HuH-7.5 (cell line): ENCODE data around the gene LILRA5.
"Not testable (repeated sequence)": the region's sequence is repeated elsewhere in the genome, so short reads cannot be mapped to it uniquely, and the experiment has no call there.

Source experiments
- DNase-seq: peaks from one replicate; pipeline ENCODE4 v3.0.0; 2011; ENCODE audit warnings: low spot score

Gene LILRA5

DNA sequence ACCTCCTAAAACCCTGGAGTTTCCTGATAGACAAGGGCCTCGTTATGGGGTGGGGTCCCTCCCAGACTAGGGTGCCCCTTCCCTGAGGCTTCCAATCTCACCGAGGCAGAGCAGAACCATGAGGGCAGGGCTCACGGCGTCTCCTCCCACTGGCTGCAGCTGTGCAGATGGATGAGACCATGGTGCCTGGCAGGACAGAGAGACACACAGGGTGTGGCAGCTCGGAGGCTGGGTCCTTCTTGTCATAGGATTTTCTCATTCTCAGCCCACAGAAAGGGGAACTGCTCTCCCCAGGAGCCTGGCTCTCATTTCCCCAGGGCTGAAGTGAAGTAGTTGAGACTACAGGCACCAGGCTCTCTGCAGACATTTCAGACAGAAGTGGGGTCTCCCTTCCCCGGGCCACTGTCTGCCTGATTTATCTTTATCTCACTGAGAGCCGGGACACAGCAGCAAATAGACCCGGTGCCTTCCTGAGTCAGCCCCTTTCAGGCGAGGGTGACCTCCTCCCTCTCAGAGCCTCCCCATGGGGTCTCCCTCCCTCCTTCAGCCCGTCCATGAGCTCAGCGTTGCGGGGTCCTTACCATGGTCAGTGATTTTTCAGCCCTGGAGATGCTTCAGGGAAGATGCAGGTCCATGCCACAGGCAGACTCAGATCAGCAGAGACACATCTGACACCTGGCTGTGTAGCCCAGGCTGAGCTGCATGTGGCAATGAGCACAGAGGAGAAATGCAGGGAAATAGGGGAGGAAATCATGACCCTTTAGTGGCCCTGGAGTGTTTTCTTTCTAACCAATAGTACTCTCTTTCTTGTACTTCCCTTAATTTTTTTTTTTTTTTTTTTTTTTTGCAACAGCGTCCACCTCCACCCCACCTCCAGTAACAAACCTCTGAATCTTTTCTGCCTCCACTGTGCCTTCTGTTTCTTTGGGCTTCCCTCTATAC lies at the start of gene LILRA5:
Gene LILRA5 (minus strand): TSS at position 731 of the 942 bp plus-strand sequence. CDS start 147 bp downstream, at position 584.
- no peak for DNase-seq

DNA sequence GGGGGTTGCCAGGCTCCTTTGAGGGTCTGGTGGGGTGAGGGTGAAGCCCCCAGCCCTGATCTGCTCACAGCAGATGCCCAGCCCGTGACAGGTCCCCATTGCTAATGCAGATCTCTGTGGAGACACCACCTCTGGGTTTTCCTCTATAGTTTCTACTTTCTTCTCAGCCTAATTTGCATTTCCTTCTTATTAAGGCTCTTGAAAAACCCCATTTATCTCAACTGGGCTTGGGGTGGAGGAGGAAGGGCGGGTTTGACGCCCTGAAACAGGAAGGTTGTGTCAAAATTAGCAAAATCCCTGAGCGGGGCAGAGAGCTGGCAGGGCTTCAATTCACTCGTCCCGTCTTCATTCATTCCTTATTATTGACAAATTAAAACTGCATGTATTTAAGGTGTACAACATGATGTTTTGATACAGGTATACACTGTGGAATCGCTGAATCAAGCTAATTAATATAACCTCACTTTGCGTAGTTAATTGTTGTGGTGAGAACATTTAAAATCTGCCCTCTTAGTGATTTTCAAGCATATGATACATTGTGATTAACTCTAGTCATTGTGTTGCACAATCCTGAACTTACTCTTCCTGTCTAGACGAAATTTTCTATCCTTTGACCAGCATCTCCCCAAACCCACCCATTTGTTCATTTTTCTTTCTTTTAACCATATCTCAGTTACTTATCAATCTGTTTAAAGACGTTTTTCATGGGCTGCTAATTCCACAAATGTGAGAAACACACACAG lies 48.9 kb upstream of the LILRA5 start:
- not testable (repeated sequence) for DNase-seq

DNA sequence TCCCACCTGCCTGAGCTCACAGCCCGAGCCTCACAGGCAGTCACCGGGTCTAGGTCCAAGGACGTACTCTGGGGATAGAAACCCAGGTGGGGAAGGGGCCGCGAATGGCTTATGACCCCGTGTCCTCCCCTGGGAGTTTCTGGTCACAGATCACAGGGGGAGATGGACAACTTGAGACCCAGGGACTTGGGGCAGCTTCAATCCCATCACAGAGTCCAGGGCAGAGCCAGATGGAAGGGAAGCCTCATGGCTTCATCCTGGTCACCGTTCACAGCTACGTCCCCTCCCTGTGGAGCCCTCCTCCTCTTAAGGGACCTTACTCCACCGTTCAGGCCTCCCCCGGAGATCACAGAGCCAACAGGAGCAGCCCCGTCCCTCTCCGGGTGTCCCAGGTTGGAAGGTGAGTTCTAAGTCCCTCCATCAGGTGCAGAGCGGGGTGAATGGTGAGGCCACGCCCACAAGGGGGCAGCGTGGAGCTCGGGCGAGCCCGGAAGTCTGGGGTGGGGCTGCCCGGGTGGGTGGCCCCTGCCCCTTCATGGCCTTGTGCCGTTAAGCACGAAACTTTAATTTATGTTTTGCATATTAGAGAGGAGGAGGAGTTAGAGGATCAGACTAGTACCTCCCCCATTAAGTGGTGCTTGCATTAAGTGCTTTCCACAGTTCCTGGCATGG lies 46.3 kb upstream of the LILRA5 start:
- not testable (repeated sequence) for DNase-seq

DNA sequence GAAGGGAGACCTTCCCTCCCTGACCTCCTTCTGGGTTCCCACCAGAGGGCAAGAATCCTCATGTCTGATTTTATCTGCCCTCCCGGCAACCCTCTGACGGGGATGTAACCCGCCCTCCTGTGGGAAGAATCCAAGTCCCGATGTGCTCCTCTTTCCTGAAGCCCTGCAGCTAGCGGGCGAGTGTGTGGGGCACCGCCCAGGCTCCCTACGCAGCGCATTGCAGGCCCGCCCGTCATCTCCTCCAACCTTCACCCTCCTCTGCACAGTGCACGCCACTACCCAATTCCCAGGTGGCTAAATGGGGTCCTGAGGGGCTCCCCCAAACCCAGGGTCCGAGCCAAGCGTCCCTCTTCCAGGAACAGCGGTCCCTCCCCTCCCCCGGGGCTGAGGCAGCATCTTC lies 44.4 kb upstream of the LILRA5 start:
- no peak for DNase-seq

DNA sequence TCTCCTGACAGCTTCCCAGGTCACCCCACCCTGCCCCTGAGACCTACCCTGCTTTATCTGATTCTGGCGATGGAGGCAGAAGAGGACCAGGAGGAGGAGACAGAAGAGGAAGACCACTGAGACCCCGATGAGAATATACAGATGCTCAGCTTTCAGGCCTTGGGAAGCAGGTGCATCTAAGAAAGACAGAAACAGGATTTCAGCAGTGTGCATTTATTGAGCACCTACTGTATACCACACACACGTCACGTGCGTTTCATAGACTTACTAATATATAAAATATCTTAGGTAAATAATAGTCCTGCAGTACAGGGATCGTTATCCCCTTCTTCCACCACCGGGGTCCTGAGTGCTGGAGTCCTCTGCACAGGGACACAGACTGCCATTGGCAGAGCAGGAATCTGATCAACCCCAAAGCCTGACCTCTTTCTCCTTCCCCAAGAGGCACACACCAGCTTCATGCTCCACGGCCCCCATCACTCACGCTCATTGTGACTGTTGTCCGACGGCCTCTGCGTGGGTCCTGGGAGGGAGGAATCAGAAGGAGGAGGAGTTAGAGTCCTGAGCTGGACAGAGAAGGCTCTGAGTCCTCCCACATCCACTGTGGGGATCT lies 43.6 kb upstream of the LILRA5 start:
- DNase-seq, result no peak

DNA sequence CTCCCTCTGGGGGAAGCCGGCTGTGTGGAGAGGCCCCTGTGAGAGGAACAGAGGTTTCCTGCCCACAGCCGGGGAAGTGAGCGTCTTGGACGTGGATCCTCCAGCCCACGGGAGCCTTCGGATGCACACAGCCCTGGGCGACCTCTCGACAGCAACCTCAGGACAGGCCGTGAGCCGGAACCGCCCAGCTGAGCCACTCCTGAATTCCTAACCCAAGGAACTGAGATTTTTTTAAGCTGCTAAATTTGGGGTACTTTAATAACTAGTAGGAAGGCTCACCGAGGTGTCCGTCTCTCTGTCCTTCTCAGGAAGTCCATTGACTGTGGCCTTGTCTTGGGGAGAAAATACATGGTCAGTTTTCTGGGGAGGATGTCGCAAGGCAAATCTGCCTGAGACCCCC lies 42.7 kb upstream of the LILRA5 start:
- no peak for DNase-seq

DNA sequence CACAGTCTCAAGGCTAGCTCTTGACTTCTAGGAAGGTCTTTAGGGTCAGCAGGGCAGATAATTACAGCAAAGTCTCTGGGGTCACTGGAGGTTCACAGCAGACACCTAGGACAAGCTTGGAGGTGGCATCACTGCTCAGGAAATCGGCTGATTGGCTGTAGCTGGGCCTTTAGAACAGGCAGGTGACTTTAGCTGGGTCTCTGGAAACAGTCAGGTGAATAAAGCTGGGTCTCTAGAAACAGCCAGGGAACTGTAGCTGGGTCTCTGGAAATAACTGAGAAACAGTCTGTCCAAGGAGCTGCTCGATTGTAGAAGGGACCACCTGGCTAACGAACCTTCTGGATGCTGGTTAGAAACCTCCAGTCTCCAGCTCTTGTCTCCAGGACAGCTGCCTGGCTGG lies 41.8 kb upstream of the LILRA5 start:
- DNase-seq, result no peak

DNA sequence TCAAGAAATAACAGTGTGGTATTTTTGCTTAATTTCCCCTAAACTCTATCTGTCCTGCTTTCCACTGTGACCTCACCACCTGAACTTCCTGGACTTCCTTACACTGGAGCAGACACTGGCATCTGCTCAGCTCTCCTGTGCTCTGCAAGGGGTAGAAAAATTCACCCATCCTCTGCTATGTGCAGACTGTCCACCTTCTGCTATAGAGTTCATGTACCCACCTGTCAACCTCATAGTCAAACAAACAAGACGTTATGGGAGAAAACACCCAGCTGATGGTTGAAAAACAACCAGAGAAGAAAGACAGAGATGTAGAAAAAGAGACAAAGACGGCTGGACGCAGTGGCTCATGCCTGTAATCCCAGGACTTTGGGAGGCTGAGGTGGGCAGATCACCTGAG lies 39.6 kb upstream of the LILRA5 start:
- no peak for DNase-seq

DNA sequence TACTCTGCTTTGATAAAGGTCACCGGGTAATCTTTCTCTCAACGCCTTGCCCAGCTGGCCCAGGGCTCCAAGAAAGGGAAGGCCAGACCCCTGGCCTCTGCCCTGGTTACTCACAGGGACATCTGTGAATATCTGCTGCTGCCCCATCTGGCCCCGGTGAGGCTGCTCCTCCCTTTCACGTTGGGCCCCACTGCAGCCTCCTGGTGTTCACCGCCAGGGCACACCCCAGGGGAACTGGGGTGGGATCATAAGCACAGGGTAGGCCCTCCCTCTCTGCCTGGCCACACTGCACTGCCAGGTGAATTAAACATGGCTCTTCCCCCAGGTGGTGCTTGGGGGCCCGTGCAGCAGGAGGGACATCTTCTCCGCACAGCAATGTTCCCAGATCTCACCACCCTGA lies 39.1 kb upstream of the LILRA5 start:
- DNase-seq, result no peak

DNA sequence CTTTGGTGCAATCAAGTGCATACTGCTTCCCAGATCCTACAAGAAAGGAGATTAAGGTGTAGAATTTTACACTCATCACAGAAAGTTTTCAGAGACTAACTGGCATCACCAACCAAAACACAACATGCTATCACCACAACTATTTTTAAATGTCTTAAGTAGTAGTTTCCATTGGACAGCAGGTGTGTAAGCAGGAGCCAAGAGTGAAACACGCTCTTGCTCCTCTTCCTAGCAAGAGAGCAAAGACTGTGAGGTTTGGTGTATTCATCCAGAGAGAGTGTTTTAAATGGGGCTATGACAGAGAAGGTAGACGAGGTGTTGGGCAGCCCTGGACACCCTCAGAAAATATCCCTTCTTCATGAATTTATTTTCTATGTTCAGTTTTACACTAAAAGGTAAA lies 38.5 kb upstream of the LILRA5 start:
- DNase-seq, result no peak

DNA sequence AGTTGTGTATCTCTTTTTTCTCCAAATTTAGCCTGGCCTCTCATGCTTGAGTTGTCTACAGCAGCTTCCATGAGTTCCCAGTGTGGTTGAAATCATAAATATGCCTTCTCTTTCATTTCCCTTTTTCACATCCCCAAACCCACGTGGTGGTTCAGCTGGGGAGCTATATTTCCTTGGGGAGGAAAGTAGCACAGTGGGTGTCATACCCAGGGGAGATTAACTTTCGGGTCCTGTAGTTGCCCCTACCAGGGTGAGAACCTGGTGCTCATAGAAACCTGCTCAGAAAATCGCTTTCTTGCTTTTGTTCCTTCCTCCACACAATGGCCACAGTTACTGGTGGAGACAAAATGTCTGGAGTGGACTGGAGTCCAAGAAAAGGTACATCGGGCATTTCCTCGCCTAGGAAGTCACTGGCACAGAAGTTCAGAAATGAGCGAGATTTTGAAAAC lies 33.0 kb upstream of the LILRA5 start:
- no peak for DNase-seq

DNA sequence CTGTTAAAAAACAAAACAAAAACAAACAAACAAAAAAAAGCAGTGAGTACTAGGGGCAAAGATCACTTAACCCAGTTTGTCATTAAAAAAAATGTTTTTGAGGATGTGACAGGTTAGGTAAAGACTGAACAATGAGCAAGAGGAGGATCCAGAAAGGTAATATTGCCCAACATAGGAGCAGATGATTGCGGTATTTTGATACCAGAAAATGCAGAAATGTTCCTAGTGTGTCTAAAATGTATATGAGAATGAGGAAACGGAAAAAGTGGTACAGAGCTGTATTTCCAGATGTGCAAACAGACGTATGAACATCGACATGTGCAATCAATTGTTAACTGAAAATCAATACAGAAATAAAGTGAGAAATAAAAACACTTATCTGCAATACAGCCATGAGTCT lies 30.9 kb upstream of the LILRA5 start:
- DNase-seq, result no peak

DNA sequence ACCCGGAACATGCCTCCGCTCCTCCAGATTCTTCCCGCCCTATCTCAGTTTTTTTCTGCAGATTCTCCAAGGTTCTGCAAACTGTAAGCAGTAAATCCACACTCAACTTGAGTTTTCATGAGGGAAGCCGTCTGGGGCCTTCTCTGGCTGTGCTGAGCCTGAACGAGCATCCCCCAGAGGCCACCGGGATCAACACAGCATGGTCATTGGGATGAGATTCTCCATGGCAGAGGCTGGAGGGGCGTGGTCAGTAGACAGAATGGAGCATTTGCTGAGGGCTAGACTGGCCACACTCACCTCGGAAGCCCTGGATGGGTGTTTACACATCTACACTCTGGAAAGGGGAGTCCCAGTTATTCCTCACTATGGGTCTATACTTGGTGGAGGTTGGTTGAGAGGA lies 28.3 kb upstream of the LILRA5 start:
- no peak for DNase-seq

DNA sequence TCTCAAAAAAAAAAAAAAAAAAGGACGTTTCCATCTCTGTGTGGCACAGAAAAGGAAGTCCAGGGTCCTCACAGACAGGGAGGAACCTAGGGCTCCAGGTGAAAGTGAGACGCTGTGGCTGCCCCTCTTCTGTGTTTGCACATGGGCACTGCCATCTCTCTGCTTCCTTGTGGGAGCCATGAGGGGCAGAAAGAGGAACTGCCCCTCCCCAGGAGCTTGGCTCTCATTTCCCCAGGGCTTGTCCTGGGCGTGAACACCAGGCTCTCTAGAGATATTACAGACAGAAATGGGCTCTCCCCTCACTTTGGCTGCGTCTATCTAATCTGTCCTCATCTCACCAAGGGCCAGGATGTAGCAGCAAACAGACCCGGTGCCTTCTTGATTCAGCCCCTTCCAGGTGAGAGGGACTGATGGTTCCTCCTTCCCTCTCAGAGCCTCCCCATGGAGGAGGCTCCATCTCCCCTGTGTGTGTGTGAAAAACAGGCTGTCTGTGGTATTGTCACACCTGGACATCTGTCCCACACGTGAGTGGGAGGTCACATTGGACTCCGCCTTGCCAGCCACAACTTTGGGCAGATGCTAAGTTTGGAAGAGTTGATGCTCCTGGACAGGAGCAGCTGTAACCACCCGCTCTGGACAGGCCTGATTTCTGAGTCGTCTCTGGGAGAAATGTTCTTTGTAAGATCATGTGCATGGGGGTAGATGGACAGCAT lies 26.8 kb upstream of the LILRA5 start:
- DNase-seq, result no peak

DNA sequence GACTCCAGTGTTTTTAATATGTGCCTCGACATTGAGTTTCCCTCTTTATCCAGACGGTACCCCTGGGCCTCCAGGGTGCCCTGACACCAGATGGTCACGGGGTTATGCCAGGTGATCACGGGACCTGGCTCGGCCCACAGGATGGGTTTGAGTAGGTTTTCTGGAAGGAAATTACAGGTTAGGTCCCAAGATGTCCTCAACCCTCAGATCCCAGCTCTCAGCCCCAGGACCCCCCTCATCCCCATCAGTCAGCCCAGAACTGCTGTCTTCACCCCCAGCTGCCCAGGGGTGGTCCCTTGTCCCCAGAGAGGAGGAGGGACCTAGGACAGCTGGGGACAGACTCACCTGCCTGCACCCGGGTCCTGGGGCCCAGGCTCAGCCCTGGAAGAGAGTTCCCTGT lies 25.6 kb upstream of the LILRA5 start:
- DNase-seq, result no peak

DNA sequence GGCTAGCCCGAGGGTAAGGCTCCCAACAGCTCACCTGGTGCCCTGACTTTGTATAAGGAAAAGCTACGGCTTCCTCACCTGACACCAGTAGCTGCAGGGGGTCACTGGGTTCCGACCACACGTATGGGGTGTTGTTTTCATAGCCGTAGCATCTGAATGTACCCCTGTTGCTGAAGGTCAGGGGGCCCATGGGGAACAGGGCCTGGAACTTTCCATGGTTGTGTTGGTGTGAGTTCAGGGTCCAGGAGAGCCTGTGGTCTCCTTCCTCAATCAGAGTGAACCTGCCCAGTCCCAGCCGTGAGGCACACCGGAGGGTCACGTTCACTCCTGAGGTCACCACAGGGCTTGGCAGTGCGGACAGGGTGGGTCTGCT lies 24.9 kb upstream of the LILRA5 start:
- DNase-seq, result no peak

DNA sequence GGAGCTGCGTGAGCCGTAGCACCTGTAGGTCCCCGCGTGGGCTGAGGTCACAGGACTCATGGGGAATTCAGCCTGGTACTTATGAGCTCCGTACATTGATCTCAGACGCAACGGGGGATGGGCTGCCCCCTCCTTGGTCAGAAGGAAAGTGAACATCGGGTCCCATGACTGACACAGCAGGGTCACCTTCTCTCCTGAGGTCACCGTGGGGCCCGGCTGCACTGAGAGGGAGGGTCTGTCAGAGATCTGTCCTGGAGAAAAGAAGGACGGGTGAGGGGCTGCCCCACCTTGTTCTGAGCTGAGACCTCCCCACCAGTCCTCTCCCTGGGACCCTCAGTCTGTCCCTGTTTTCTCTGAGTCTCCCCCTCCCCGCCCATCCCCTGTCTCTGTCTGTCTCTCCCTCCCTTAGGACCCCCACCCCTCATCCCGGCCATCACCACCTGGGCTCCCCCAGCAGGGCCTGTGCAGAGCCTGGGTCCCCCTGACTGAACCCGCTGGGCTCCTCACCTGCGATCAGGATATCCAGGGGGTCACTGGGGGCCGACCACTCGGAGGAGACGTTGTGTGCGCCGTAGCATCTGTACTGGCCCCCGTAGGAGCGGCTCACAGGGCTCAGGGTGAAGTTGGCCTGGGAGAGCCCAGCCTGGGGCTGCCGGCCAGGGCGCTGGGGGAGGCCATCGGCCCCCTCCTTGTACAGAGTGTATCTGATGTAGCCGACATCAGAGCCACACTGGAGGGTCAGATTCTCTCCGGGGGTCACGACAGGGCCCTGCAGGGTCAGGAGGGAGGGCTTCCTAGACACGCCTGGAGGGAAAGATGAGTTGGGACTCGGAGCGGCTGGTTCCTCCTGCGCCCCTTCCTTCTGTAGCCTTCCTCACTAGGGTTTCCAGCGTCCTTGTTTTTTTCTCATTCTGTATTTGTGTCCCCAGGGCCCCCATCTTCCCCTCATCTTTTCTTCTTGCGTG lies 24.2 kb upstream of the LILRA5 start:
- no peak for DNase-seq

DNA sequence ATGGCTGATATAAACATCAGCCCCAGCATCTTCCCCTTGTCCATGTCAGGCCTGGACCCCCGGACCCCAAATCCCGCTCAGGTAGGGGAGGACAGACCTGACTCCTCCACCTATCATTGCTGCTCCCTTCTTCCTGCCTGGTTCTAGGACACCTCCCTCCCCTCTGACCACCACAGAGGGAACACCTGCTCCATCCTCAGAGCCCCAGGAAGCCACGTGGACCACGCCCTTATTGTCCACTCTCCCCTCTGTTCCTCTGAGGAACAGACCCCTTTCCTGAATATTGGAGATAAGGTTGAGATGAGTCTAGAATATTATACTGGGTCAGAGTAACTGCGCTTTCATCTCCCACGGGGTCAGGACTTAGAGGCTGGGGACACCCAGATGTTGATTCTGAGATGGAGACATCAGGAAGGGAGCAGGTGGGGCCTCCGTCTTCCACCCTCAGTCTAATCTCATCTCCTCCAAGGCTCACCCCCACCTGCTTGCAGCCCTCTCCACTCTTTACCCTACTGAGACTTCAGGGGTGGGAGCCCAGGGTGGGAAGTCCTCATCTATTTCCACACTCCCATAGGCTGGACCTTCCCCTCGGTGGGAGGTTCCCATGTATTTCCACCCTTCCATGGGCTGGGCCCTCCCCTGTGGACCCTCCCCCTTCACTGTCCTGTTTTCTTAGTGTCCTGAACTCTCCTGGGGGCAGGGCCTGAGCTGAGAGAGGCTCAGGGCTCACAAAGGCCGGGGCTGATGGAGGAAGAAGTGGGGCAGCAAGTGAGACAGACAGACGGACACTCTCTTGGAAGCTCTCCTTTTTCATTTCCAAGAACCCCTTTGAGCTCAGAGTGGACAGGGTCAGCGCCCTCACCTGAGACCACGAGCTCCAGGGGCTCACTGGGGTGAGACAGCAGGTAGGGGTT lies 23.3 kb upstream of the LILRA5 start:
- no peak for DNase-seq

DNA sequence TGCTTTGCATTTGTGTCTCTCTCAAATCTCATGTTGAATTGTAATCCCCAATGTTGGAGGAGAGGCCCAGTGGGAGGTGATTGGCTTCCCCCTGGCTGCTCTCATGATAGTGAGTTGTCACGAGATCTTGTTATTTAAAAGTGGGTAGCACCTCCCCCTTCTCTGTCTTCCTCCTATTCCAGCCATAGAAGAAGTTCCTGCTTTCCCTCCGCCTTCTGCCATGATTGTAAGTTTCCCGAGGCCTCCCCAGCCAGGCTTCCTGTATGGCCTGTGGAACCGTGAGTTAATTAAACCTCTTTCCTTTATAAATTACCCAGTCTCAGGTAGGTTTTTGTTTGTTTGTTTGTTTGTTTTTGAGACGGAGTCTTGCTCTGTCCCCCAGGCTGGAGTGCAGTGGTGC lies 22.2 kb upstream of the LILRA5 start:
- DNase-seq, result no peak
